ENCODE results near the gene LYRM1.
"Not testable (repeated sequence)": the region's sequence is repeated elsewhere in the genome, so short reads cannot be mapped to it uniquely, and the experiment has no call there.

The LYRM1 gene

GRCh38 chr16:20931066-20931600 is 30.6 kb downstream of the LYRM1 start:
- no peak for DNase-seq

DNA sequence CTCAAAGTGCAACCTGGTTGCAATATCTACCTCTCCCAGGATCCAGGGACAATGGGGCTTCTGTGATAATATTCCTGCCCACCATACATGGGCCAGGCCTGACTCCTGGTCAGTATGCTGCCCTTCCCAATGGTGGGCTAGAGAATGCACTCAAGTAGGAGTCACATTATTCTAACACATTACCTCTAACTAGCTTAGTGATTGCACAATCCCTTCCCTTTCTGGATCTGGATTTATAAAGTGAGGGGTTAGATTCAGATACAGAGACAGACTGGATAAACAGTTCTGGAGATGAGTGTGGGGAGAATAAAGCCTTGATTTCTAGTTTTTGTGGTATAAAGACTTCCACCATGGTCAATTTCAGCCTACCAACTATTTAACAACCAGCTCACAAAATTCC is 33.0 kb downstream of the LYRM1 start:
- no peak for DNase-seq

GRCh38 chr16:20937736-20938135 is 37.2 kb downstream of the LYRM1 start:
- DNase-seq, result no peak

- DNase-seq, result no peak
These were observed 37.9 kb downstream of the LYRM1 start for GRCh38 chr16:20938426-20938825.

DNA sequence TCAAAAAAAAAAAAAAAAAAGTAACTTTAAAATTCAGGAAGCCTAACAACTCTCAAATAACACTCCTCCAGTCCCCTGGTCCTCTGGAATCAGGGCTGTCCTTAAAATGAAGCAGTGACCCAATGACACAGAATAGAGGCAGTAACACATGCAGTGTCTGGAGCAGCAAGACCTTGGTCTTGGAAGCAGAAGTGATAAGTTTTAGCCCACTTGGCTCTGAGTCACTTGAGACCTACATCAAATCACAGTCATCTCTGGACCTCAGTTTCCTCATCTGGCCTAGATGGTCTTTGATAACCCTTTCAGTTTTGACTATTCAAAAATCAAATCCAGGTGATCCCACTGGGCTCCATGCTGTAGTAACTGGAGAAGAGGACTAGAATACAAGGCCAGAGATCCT is 39.0 kb downstream of the LYRM1 start:
- DNase-seq, result no peak

DNA sequence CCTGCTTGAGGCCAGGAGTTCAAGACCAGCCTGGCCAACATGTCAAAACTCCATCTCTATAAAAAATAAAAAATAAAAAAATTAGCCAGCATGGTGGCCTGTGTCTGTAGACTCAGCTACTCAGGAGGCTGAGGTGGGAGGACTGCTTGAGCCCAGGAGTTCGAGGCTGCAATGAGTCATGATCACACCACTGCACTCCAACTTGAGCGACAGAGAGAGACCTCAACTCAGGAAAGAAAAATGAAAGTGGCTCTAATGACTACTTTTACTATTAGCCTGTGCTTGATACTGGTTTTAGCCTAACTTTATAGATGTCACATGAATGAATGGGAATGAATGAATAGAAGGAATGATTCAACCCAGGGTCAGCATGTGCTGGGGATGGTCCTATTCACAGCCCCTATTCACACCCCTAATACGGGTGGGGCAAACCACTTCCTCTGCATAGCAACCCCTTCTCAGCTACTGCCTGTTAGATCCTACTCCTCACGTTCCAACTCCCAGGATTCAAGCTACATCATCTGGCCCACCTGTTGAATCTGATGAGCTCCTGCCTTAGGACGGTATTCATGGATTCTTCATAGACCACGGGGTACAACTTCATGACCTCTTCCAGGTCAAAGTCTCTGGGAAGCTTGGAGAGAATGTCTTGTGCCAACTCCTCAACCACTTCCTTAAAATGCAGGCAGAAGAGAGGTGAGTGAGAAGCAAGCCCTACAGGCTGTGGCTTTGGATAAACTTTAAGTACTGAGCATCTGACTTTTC is 40.5 kb downstream of the LYRM1 start:
- no peak for DNase-seq

DNA sequence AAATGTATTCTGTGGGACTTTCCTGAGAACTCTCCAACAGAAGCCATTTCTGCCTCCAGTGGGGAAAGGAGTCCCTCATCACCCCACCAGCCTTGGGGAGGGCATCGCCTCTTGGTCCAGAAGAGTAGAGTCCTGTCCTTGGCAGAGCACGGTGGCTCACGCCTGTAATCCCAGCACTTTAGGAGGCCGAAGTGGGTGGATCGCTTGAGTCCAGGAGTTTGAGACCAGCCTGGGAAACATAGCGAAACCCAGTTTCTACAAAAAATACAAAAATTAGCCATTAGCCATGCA is 41.0 kb downstream of the LYRM1 start:
- no peak for DNase-seq

GRCh38 chr16:20942256-20942655 is 41.7 kb downstream of the LYRM1 start:
- DNase-seq, result no peak

- no peak for DNase-seq
These were observed 44.4 kb downstream of the LYRM1 start for GRCh38 chr16:20944861-20945574.

GRCh38 chr16:20945575-20945875 is 45.0 kb downstream of the LYRM1 start:
- not testable (repeated sequence) for DNase-seq

- DNase-seq, result no peak
These were observed 45.6 kb downstream of the LYRM1 start for GRCh38 chr16:20946015-20946629.

- no peak for DNase-seq
These were observed 47.9 kb downstream of the LYRM1 start for GRCh38 chr16:20948444-20948843.

GRCh38 chr16:20949660-20950059 is 49.1 kb downstream of the LYRM1 start:
- DNase-seq, result no peak

DNA sequence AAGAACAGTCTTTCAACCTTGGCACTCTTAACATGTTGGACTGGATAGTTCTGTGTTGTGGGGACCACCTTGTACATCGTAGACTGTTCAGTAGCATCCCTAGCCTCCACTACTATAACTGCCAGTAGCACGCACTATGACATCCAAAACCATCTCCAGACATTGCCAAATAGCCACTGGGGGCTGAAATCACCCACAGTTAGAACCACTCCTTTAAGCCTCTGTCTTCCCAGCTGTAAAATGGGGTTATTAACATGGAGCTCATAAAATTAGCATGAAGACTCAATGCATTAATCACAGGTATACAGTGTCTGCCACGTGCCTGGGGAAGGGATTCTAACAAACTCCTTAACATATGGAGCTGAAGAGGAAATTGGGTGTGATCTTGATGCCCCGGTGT is 49.7 kb downstream of the LYRM1 start:
- no peak for DNase-seq

- DNase-seq, result no peak
These were observed 51.8 kb downstream of the LYRM1 start for GRCh38 chr16:20952139-20952920.

GRCh38 chr16:20954574-20954973 is 54.0 kb downstream of the LYRM1 start:
- no peak for DNase-seq

- no peak for DNase-seq
These were observed 55.7 kb downstream of the LYRM1 start for GRCh38 chr16:20956319-20956718.

GRCh38 chr16:20957153-20957552 is 56.6 kb downstream of the LYRM1 start:
- DNase-seq, result no peak

- no peak for DNase-seq
These were observed 60.3 kb downstream of the LYRM1 start for GRCh38 chr16:20960899-20961298.

DNA sequence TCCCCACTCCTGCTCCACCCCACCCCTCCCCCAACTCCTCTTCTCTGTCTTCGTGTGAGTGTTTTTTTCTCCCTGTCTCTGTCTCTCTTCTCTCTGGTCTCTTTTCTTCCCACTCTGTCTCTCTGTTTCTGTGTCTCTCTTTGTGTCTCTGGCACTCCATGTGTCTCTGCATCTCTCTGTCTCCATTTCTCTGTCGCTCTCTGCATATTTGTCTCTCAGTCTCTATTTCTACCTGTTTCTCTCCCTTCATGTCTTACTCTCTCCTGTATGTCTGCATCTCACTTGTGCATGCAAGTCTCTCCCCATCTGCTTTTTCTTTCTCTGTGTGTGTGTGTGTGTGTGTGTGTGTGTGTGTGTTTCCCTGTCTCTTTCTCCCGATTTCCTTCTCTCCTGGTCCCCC is 68.2 kb downstream of the LYRM1 start:
- no peak for DNase-seq

DNA sequence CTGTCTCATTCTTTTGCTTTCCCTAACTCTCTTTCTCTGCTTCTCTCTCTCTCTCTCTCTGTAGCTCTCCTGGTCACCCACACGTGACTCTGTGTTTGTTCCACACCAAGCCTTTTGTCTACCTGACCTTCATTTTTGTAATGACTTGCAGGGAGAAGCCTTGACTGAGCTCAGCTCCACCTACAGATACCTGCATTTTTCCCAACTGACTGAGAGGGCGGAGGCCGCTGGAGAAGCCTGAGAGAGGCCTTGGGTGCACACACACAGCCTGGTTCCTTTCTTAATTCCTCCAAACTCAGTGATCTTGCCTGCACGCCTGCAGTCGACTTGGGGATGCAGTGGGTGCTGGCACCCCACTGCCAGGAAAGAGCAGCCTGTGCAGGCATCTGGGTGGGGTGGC is 68.8 kb downstream of the LYRM1 start:
- DNase-seq, result no peak

DNA sequence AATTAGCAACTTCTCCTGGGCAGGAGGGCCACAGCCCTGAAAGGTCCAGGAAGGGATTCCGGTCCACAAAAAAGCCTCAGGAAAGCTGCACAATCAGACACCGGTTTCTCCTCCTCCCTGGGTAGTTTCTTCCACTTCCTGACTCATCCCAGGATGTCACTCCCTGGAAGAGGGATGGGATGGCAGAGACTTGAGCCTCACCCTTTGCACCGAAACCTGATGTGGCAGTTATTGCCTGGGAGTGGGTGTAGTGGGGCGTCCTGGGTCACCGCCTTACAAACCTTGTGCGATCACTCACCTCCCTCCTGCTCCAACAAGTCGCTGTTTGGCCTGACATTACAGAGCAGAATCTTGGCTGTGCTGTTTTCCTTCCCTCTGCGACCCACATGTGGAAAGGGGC is 70.8 kb downstream of the LYRM1 start:
- no peak for DNase-seq
